GM20000 (cell line): ENCODE results near the gene MTURN.

Experiments
- DNase-seq: peaks from one replicate; pipeline ENCODE4 v3.0.0; 2012; ENCODE audit warnings: low spot score
- CTCF ChIP-seq: IDR thresholded peaks from 2 replicates; pipeline ENCODE4 v1.5.1; 2012; ENCODE audit warnings: mild to moderate bottlenecking, control low read depth; ENCODE audit errors: extremely low read depth, missing control alignments

Gene MTURN

GRCh38 chr7:30162133-30162532, 27.3 kb downstream of the MTURN start:
- TF ChIP-seq CTCF = no peak
- no peak for DNase-seq

DNA sequence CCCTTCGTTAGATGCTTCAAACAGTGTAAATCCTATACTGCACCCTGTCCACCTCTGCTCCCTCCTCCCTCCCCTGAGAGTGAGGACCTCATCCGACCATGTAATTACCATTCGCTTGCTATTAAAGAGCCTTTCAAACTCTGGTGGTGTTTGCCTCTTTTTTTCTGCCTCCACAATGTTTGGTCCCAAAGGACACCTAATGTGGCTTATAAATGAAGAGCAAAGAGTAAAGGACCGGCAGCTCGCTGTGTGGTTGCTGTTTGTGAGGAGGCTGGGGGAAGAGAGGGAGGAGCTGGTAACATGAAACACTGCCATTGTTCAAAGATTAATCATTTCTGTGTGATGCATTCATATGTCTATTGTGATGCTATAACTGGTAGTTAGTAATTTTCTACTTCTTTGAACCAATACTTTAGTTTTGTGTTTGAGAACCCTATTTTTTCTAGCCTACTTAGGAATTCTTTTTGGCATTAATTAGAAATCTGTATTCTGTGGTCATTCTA, 27.9 kb downstream of the MTURN start:
- DNase-seq = no peak
- TF ChIP-seq CTCF = no peak

DNA sequence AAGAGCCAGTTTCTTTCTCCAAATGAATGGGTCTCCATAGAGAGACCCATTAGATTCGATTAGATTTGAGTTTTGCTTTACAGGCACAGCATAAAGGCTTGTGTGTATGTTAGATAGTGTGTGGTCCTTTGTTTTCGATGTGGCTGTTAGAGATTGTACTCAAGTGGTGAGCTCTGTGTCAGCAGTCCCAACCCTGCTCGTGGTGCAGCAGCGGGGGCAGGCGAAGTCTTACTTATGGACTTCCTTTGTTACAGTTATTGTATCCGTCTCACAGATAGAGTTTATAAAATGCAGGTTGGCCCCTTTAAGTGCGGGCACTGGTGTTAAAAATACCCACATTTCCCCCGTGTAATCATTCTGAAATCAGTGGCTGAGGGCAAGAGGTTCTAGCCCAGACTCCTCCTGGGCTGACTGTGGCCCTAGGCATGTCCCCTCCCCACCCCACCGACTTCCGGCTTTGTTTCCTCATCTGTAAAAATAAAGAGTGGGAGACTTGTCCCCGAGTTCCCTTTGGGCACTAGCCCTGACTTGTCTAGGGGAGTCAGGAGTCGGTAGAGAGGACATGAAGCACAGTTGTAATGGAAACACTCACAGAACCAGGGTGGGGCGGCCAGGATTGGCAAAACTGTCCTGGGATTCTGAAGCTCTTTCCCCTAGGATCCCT, 28.6 kb downstream of the MTURN start:
- no peak for TF ChIP-seq CTCF
- no peak for DNase-seq

- TF ChIP-seq CTCF = peak; percentile 39
- DNase-seq = peak; percentile 52
Measured at GRCh38 chr7:30164567-30164966, 29.8 kb downstream of the MTURN start.

DNA sequence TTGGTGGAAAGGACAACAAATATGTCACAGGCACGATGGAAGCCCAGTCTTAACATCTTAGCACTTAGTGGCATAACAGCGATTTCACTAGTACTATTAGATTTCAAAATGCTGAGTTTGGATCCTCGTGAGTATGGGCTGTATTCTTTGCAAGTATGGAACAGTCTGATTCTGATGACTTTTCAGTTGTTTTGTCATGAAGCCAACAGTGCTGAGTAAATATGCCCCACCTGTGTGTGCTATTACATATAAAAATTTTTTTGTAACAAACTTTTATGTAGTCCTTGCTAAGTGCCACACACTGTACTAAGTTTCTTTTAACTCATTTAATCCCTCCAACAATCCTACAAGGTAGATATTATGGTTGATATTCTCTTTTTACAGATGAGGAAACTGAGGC, 30.8 kb downstream of the MTURN start:
- DNase-seq = no peak
- TF ChIP-seq CTCF = no peak

DNA sequence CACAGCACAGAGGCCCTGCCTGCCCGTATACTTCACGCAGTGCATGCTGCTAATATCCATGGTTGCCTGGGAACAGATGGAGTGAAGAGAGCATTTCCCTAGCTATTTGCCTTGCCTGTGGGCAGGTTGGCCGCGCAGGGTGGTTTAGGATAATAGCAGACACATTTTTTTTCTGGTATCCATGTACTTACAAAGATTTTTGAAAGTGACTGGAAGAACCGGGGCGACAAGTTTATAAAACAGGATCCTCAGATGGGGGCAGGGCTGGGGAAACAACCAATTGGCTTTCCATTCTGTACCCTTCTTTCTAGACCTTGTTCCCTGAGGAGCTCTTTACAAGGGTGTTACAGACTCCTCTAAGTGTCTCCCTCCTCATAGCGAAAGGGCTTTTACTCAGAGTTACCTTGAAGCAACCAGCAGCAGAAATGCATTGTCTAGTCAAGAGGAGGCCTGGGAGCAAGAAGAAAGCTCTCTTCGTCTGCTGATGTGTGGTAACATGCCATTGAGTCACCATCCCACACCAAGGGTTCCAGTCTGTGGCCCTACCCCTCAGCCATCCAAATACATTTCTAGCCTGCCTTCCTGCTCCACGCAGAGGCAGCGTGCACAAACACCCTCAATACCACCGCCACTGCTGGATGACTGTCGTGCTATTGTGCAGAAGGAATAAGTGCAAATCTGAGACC, 31.5 kb downstream of the MTURN start:
- TF ChIP-seq CTCF = no peak
- no peak for DNase-seq

DNA sequence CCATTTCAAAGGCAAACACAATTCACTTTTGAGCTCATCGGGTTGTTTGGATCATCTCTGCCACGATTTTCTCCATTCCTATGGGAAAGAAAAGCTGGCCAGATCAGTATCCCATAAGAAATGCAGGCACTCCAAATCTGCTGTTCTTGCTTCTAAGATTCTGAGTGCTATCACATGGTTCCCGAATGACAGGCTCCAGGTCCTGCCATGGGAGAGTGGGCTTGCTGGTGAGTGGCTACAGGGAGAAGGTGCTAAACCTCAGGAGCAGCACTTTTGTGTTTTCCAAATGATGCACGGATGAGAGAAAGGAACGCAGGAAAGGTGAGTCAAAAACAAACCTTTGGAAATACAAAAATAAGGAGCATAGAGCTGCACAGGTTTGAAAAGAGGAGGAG, 32.1 kb downstream of the MTURN start:
- TF ChIP-seq CTCF = no peak
- no peak for DNase-seq
